ENCODE results near the gene PLEKHG5. TPM values are rescaled to one million over a fixed set of nuclear protein-coding genes. Genes with fewer than 3 reads are reported as not detected.

The PLEKHG5 gene
- total RNA-seq, 3 donors from 2014 or later, result 7.0 to 12.0 (median 11.8) TPM

GRCh38 chr1:6515771-6516170, 24.3 kb upstream of the PLEKHG5 start:
- H3K36me3 ChIP-seq, result no peaks in the 10 kb centered on the region
- DNase-seq (ENCODE audit: low spot score in 2 of 2), result no peak
- H3K9me3 ChIP-seq, result no peaks in the 10 kb centered on the region
- H3K4me1 ChIP-seq, result peaks cover 6 to 19% of the 10 kb centered on the region in 2 donors
- H3K4me3 ChIP-seq, result no peak overlapping the region
- H3K27ac ChIP-seq, result no peak overlapping the region
- H3K27me3 ChIP-seq, result no peaks in the 10 kb centered on the region
- no peak for TF ChIP-seq POLR2AphosphoS5 (IDR thresholded peaks at IDR 0.05)
- no peak for TF ChIP-seq CTCF (IDR thresholded peaks at IDR 0.05)
- no peak for TF ChIP-seq POLR2A (IDR thresholded peaks at IDR 0.05)
- intact Hi-C loops (cut with DNase I; ENCODE audit: low total_unique reads), result no loop called here

GRCh38 chr1:6513320-6513801, 21.9 kb upstream of the PLEKHG5 start:
- H3K9me3 ChIP-seq, result no peaks in the 10 kb centered on the region
- peak in 1 of 2 donors; percentile 62 for DNase-seq (ENCODE audit: low spot score in 2 of 2)
- H3K27ac ChIP-seq, result peak overlapping the region; percentile 64
- no peak for TF ChIP-seq POLR2A (IDR thresholded peaks at IDR 0.05)
- TF ChIP-seq CTCF (IDR thresholded peaks at IDR 0.05), result peak in 1 of 3 donors; percentile 17
- peaks cover 0 to 6% of the 10 kb centered on the region in 2 donors for H3K4me1 ChIP-seq
- no peaks in the 10 kb centered on the region for H3K27me3 ChIP-seq
- no peak overlapping the region for H3K4me3 ChIP-seq
- intact Hi-C loops (cut with DNase I; ENCODE audit: low total_unique reads), result no loop called here
- H3K36me3 ChIP-seq, result no peaks in the 10 kb centered on the region

DNA sequence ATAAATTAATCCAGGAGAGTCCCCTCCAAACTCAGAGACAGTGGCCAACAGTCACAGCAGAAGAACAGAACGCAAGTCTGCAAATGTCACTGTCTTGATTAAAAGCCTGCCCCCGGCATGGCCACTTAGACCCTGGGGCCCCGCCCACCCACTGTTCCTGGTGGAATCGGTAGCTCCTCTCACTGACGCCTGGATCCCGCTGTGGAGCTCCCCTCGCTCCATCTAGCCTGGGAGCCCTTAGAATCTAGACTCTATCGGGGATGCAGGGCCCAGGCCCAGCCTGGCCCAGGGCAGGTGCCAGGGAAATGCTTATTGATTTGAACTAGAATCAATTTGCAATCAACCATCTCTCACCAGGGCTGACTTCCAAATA, 21.4 kb upstream of the PLEKHG5 start:
- intact Hi-C loops (cut with DNase I; ENCODE audit: low total_unique reads), result no loop called here
- DNase-seq (ENCODE audit: low spot score in 2 of 2), result no peak
- H3K9me3 ChIP-seq, result no peaks in the 10 kb centered on the region
- H3K4me1 ChIP-seq, result peaks cover 0 to 6% of the 10 kb centered on the region in 2 donors
- no peaks in the 10 kb centered on the region for H3K36me3 ChIP-seq
- H3K27ac ChIP-seq, result peak overlapping the region; percentile 64
- no peak for TF ChIP-seq POLR2A (IDR thresholded peaks at IDR 0.05)
- no peak for TF ChIP-seq CTCF (IDR thresholded peaks at IDR 0.05)
- TF ChIP-seq POLR2AphosphoS5 (IDR thresholded peaks at IDR 0.05), result no peak
- H3K27me3 ChIP-seq, result no peaks in the 10 kb centered on the region
- no peak overlapping the region for H3K4me3 ChIP-seq

DNA sequence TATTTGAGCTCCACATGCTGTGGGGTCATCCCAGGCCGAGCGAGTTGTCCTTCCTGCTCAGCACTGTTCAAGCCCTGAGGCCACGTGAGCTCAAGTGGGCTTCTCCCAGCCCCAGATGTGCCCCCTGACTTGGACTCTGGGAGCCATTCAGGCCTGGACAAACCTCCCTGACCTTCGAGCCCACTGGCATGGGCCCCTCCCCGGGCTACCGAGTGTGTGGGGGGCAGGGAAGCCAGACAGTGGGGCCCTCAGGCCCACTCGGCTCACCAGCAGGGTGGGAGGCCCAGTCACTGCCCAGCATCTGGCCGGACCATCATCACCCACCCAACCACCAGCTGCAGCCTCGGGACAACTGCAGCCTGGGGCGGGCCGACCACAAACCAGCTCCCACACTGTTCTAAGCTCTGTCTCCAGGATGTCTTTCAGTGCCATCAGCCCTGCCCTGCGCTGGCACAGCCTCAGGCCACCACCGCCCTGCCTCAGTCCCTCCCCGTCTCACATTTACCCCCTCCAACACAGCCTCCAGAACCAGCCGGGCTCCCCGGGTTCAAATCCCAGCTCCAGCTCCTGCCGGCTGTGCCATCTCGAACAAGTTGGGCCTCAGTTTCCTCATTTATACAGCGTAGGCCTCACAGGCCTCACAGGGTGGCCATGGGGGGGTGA, 20.9 kb upstream of the PLEKHG5 start:
- H3K27ac ChIP-seq, result peak overlapping the region in 1 of 2 donors; percentile 64
- intact Hi-C loops (cut with DNase I; ENCODE audit: low total_unique reads), result no loop called here

More for the DNA sequence above, 20.9 kb upstream of the PLEKHG5 start:
- no peak overlapping the region for H3K4me3 ChIP-seq
- no peak for DNase-seq (ENCODE audit: low spot score in 2 of 2)
- H3K9me3 ChIP-seq, result no peaks in the 10 kb centered on the region
- no peaks in the 10 kb centered on the region for H3K36me3 ChIP-seq
- H3K4me1 ChIP-seq, result peaks cover 0 to 6% of the 10 kb centered on the region in 2 donors
- H3K27me3 ChIP-seq, result no peaks in the 10 kb centered on the region
- TF ChIP-seq POLR2A (IDR thresholded peaks at IDR 0.05) (no peak), CTCF (IDR thresholded peaks at IDR 0.05) (no peak), POLR2AphosphoS5 (IDR thresholded peaks at IDR 0.05) (no peak)
